K562 (cell line): ENCODE measurements around the gene DMXL1. TPM values are rescaled to one million over a fixed set of nuclear protein-coding genes. Genes with fewer than 3 reads are reported as not detected.

ENCODE experiments used
- BRD4 ChIP-seq: fragments of 200-600 bp; sonication (generic); IDR thresholded peaks from 2 replicates; pipeline ENCODE4 v1.6.1; 2017; ENCODE audit warnings: inconsistent platforms
- CCNT2 ChIP-seq: IDR thresholded peaks from 2 replicates; pipeline ENCODE4 v1.6.1; 2011; ENCODE audit warnings: borderline replicate concordance, low read depth, mild to moderate bottlenecking, moderate library complexity, mixed read lengths, low read length; ENCODE audit not compliant: insufficient read length; ENCODE audit errors: extremely low read depth
- CEBPB ChIP-seq: fragments of 450-650 bp; IDR thresholded peaks from 2 replicates; pipeline ENCODE4 v1.6.1; 2016; ENCODE audit warnings: missing genetic modification characterization, missing compliant biosample characterization
- CREM ChIP-seq: IDR thresholded peaks from 2 replicates; pipeline ENCODE4 v1.6.1; 2014; ENCODE audit warnings: antibody characterized with exemption, low read depth
- EGR1 ChIP-seq: fragments of 450-650 bp; conservative IDR thresholded peaks from 2 replicates; pipeline ENCODE4 v1.6.1; 2017; ENCODE audit warnings: mild to moderate bottlenecking
- FUS ChIP-seq: fragments of 200-400 bp; formaldehyde crosslinking; optimal IDR thresholded peaks from 2 replicates; pipeline ENCODE3; 2017; ENCODE audit warnings: low read depth, low read length
- HLTF ChIP-seq: fragments of 450-650 bp; IDR thresholded peaks from 2 replicates; pipeline ENCODE4 v1.6.1; 2016
- HMGN3 ChIP-seq: IDR thresholded peaks from 2 replicates; pipeline ENCODE4 v1.6.1; 2011; ENCODE audit warnings: borderline replicate concordance, low read depth, mild to moderate bottlenecking, mixed read lengths, low read length; ENCODE audit not compliant: insufficient read length; ENCODE audit errors: extremely low read depth
- KLF13 ChIP-seq: fragments of 450-650 bp; IDR thresholded peaks from 2 replicates; pipeline ENCODE4 v1.6.1; 2016; ENCODE audit warnings: missing genetic modification characterization, low read depth, mild to moderate bottlenecking, missing compliant biosample characterization, moderate library complexity, borderline replicate concordance
- MTA3 ChIP-seq: fragments of 450-650 bp; formaldehyde crosslinking; IDR thresholded peaks from 2 replicates; pipeline ENCODE4 v1.6.1; 2017; ENCODE audit warnings: mild to moderate bottlenecking, borderline replicate concordance
- MYBL2 ChIP-seq, 2 experiments: fragments of 450-650 bp in 1 of 2; sonication (generic) in 1 of 2; formaldehyde crosslinking in 1 of 2; IDR thresholded peaks; 2 replicates each; pipeline versions ENCODE4 v1.6.1 to v1.8.1; 2017 to 2022; ENCODE audit warnings: borderline replicate concordance in 1 of 2, inconsistent platforms in 1 of 2, low read depth in 1 of 2, mild to moderate bottlenecking in 1 of 2, missing genetic modification reagents in 1 of 2, moderate library complexity in 1 of 2
- NR4A1 ChIP-seq, 2 experiments: fragments of 250-450 bp in 1 of 2; fragments of 450-650 bp in 1 of 2; sonication (Bioruptor Pico) in 1 of 2; IDR thresholded peaks; 2 replicates each; pipeline versions ENCODE4 v1.4.0 to v1.6.1; 2016 to 2020; ENCODE audit warnings: mild to moderate bottlenecking in 2 of 2, missing compliant biosample characterization in 1 of 2, missing genetic modification characterization in 1 of 2, moderate library complexity in 1 of 2
- POU5F1 ChIP-seq: fragments of 150-350 bp; IDR thresholded peaks from 2 replicates; pipeline ENCODE4 v1.6.1; 2014; ENCODE audit warnings: borderline replicate concordance, low read length, low read depth, mild to moderate bottlenecking; ENCODE audit not compliant: partially characterized antibody
- PPARD ChIP-seq: fragments of 250-450 bp; sonication (Bioruptor Pico); IDR thresholded peaks from 2 replicates; pipeline ENCODE4 v1.8.0; 2022; ENCODE audit warnings: inconsistent platforms, mild to moderate bottlenecking, moderate library complexity
- RCOR1 ChIP-seq, 2 experiments: IDR thresholded peaks; 2 replicates each; pipeline ENCODE4 v1.6.1; 2012; ENCODE audit warnings: low read depth in 2 of 2, low read length in 2 of 2, borderline replicate concordance in 1 of 2, improper control_type of control experiment in 1 of 2
- RNF2 ChIP-seq: sonication (generic); IDR thresholded peaks from 2 replicates; pipeline ENCODE4 v1.6.1; 2016
- TBL1XR1 ChIP-seq, 2 experiments: IDR thresholded peaks; 2 replicates each; pipeline ENCODE4 v1.6.1; 2012; ENCODE audit warnings: improper control_type of control experiment in 2 of 2, low read length in 2 of 2, mild to moderate bottlenecking in 1 of 2
- ZBTB1 ChIP-seq: sonication (generic); formaldehyde crosslinking; IDR thresholded peaks from 2 replicates; pipeline ENCODE4 v1.8.1; 2023; ENCODE audit warnings: missing genetic modification reagents, low read depth, mild to moderate bottlenecking, borderline replicate concordance
- ZNF707 ChIP-seq: fragments of 250-450 bp; sonication (Bioruptor Pico); conservative IDR thresholded peaks from 2 replicates; pipeline ENCODE4 v1.8.0; 2022; ENCODE audit warnings: inconsistent platforms, mild to moderate bottlenecking, moderate library complexity
- ZNF740 ChIP-seq, 3 experiments: fragments of 200-800 bp in 1 of 3; sonication (Bioruptor generic) in 1 of 3; sonication (generic) in 1 of 3; formaldehyde crosslinking in 1 of 3; IDR thresholded peaks; 2 replicates each; pipeline versions ENCODE4 v1.6.1 to v1.8.0; 2016 to 2022; ENCODE audit warnings: mild to moderate bottlenecking in 2 of 3, missing compliant biosample characterization in 2 of 3, missing genetic modification characterization in 2 of 3, missing genetic modification reagents in 1 of 3
- polyA plus RNA-seq, 8 experiments: library from polyadenylated mRNA; depleted of rRNA in 4 of 8; stranded (reverse) in 5 of 8; unstranded in 3 of 8; fragments of >200 nt; fragmentation: Nextera tagmentation in 2 of 8; fragmentation: Illumina TruSeq in 1 of 8; extraction: Ambion mirVana in 2 of 8; extraction: Trizol in 1 of 8; gene quantifications; 2 replicates each; pipeline versions ENCODE4 v1.2.1 to v1.2.3, GENCODE V29; 2011 to 2014; ENCODE audit warnings: inconsistent platforms in 1 of 8, missing spikeins in 1 of 8
- total RNA-seq, 7 experiments: library from RNA; depleted of rRNA in 6 of 7; stranded (reverse); fragments of >200 nt in 6 of 7; fragmentation: Illumina TruSeq in 2 of 7; extraction: Trizol in 2 of 7; gene quantifications; 2 replicates each; pipeline versions ENCODE4 v1.2.1 to v1.2.3, GENCODE V29; 2011 to 2021; ENCODE audit warnings: low replicate concordance in 1 of 7
- TF ChIP-seq, protein P1 (sequence below): fragments of 250-450 bp; sonication (Bioruptor Pico); IDR thresholded peaks from 2 replicates; pipeline ENCODE4 v1.5.0; 2021
- TF ChIP-seq, protein P2 (sequence below): sonication (generic); IDR thresholded peaks from 2 replicates; pipeline ENCODE4 v1.6.1; 2016

Gene DMXL1
- total and polyA plus RNA-seq, 9 of the 15 experiments (the other 6 are each of a cell fraction or from before 2014, with no cell fraction given) = 8.3 to 40.3 (median 30.6) TPM

DNA sequence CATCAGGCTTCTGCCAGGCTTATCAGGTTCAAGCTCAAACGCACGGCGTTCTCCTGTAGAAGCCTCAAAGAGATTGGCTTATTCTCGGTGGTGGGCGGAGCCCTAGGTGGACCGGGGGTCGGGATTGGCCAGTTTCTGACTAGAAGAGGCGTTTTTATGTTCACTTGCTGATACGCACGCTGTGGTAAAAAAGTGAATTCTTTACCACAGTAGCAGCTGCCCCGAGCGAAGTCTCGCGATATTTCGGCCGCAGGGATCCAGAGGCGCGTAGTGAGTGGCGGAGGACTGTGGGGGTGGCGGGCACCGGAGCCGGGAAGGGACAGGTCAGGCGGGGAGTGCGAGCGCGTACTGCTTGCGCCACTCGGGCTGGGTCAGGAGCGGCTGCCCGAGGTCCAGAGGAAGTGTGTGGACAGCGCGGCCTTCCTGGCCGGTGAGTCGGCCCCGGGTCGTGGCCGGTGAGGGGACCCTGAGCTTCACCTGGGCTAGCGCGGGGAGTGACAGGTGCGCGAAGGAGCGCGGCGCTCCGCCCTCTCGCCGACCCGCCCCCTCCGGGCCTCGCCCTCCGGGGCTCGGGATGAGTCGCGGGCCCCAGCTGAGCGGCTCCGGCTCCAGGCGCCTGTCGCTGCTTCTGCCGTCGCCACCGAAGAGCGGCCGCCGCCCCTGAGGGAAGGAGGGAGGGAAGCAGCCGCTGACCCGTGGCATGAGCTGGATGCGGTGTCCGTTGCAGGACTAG lies at the start of gene DMXL1 (continued):
- TF ChIP-seq BRD4 (no peak), EGR1 (peak; percentile 94), RCOR1 (IDR thresholded peaks at IDR 0.05; ENCODE audit: borderline replicate concordance in 1 of 2, low read depth in 2 of 2, low read length in 2 of 2) (peak in 1 of 2 experiments; percentile 24; a peak in 2 of 4 replicates), ZBTB1 (CRISPR knock-in tag) (no peak; the same call in 1 of the 2 replicates), HLTF (0 out of 2 replicates have a peak, but pooled peaks have one; percentile 60), HMGN3 (peak; percentile 90), NR4A1 (CRISPR knock-in tag; IDR thresholded peaks at IDR 0.05) (0 out of 2 replicates have a peak, but pooled peaks have one; percentile 66), NR4A1 (tag; IDR thresholded peaks at IDR 0.05) (no peak), CEBPB (0 out of 2 replicates have a peak, but pooled peaks have one; percentile 48), FUS (peak; percentile 53), POU5F1 (peak; percentile 32), KLF13 (tag) (peak; percentile 91), ZNF707 (CRISPR knock-in tag) (no peak), MYBL2 (IDR thresholded peaks at IDR 0.05; ENCODE audit: low read depth) (peak; percentile 92), MYBL2 (CRISPR knock-in tag; IDR thresholded peaks at IDR 0.05; ENCODE audit: borderline replicate concordance) (no peak), CREM (peak; percentile 85), RNF2 (peak; percentile 45; the same call in 1 of the 2 replicates), MTA3 (peak; percentile 98), PPARD (CRISPR knock-in tag) (no peak), TBL1XR1 (IDR thresholded peaks at IDR 0.05; ENCODE audit: low read length in 2 of 2) (no peak), CCNT2 (peak; percentile 84), ZNF740 (CRISPR knock-in tag; IDR thresholded peaks at IDR 0.05) (peak; percentile 77), ZNF740 (tag; IDR thresholded peaks at IDR 0.05) (peak in 1 of 2 experiments; percentile 51; a peak in 1 of 4 replicates)
- TF ChIP-seq, protein P1, sequence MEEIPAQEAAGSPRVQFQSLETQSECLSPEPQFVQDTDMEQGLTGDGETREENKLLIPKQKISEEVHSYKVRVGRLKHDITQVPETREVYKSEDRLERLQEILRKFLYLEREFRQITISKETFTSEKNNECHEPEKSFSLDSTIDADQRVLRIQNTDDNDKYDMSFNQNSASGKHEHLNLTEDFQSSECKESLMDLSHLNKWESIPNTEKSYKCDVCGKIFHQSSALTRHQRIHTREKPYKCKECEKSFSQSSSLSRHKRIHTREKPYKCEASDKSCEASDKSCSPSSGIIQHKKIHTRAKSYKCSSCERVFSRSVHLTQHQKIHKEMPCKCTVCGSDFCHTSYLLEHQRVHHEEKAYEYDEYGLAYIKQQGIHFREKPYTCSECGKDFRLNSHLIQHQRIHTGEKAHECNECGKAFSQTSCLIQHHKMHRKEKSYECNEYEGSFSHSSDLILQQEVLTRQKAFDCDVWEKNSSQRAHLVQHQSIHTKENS (CRISPR knock-in tag) = no peak
- TF ChIP-seq, protein P2, sequence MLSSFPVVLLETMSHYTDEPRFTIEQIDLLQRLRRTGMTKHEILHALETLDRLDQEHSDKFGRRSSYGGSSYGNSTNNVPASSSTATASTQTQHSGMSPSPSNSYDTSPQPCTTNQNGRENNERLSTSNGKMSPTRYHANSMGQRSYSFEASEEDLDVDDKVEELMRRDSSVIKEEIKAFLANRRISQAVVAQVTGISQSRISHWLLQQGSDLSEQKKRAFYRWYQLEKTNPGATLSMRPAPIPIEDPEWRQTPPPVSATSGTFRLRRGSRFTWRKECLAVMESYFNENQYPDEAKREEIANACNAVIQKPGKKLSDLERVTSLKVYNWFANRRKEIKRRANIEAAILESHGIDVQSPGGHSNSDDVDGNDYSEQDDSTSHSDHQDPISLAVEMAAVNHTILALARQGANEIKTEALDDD = peak; percentile 7; the same call in 1 of the 2 replicates
